ENCODE data around the gene CHI3L1.

DNA sequence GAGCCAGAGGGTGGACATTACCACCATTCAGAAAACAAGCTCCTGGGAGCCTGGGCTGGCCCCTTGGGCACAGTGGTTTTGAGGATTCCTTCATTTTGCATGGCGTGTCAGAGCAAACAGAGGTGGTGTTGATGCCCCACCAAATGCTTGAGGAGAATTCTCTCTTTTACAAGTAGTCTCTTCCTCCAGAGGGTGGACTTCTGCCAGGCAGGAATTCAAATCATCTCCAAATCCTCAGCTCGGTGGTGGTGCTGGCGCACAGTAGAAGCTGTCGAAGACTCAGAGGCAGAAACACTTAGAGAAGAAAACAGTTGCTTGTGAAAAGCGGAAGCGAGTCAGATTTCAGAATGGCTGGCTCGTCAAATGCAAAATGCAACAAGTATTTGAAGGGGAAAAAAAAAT, 3.4 kb upstream of the CHI3L1 start:
- TF ChIP-seq, protein P1, sequence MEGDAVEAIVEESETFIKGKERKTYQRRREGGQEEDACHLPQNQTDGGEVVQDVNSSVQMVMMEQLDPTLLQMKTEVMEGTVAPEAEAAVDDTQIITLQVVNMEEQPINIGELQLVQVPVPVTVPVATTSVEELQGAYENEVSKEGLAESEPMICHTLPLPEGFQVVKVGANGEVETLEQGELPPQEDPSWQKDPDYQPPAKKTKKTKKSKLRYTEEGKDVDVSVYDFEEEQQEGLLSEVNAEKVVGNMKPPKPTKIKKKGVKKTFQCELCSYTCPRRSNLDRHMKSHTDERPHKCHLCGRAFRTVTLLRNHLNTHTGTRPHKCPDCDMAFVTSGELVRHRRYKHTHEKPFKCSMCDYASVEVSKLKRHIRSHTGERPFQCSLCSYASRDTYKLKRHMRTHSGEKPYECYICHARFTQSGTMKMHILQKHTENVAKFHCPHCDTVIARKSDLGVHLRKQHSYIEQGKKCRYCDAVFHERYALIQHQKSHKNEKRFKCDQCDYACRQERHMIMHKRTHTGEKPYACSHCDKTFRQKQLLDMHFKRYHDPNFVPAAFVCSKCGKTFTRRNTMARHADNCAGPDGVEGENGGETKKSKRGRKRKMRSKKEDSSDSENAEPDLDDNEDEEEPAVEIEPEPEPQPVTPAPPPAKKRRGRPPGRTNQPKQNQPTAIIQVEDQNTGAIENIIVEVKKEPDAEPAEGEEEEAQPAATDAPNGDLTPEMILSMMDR (conservative IDR thresholded peaks at IDR 0.05; ENCODE audit: low read length), result no peak
- no peak for TF ChIP-seq EZH2phosphoT487 (IDR thresholded peaks at IDR 0.05; ENCODE audit: borderline replicate concordance, low read depth, low read length)
